Measurements from ENCODE around the gene OSBP.

DNA sequence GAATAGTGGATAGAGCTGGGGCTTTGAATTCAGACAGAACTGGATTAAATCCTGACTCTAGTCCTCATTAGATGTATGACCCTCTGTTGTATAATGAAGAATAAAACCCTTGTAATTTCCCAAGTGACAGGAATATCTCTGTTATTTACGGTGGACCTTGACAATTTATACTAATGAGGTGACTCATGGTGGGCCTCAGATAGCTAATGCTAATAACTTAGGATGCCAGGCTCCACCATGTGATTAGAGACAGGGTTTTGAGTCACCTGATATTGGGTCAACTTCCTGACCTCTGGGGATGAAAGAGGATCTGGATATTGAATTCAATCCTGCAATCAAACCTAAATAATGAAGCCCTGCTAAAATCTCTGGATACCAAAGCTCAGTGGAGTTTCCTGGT lies 33.6 kb downstream of the OSBP start:
- TF ChIP-seq, protein P1, sequence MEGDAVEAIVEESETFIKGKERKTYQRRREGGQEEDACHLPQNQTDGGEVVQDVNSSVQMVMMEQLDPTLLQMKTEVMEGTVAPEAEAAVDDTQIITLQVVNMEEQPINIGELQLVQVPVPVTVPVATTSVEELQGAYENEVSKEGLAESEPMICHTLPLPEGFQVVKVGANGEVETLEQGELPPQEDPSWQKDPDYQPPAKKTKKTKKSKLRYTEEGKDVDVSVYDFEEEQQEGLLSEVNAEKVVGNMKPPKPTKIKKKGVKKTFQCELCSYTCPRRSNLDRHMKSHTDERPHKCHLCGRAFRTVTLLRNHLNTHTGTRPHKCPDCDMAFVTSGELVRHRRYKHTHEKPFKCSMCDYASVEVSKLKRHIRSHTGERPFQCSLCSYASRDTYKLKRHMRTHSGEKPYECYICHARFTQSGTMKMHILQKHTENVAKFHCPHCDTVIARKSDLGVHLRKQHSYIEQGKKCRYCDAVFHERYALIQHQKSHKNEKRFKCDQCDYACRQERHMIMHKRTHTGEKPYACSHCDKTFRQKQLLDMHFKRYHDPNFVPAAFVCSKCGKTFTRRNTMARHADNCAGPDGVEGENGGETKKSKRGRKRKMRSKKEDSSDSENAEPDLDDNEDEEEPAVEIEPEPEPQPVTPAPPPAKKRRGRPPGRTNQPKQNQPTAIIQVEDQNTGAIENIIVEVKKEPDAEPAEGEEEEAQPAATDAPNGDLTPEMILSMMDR (IDR thresholded peaks at IDR 0.05) = no peak
- no peak for TF ChIP-seq EZH2 (IDR thresholded peaks at IDR 0.05; ENCODE audit: borderline replicate concordance, insufficient read depth, low read depth, low read length, poor library complexity, severe bottlenecking)

Measured in B cell (primary cell).